Panc1 (cell line): ENCODE results near the gene WDR47.

ENCODE experiments used
- CTCF ChIP-seq: fragments of 450-650 bp; IDR thresholded peaks from 2 replicates; pipeline ENCODE4 v1.5.1; 2017; ENCODE audit warnings: mild to moderate bottlenecking
- SIN3A ChIP-seq: IDR thresholded peaks from 2 replicates; pipeline ENCODE4 v1.6.1; 2012; ENCODE audit warnings: low read depth, mild to moderate bottlenecking, low read length, moderate library complexity, borderline replicate concordance; ENCODE audit not compliant: insufficient read depth

GRCh38 chr1:108951242-108951641 is 90.7 kb downstream of the WDR47 start:
- no peak for TF ChIP-seq CTCF
- no peak for TF ChIP-seq SIN3A
